Gastrocnemius medialis (tissue), 4 donors: ENCODE results near the gene CXCL14. TPM values are rescaled to one million over a fixed set of nuclear protein-coding genes. Genes with fewer than 3 reads are reported as not detected.

Experiments
- ATAC-seq, 2 donors: fragments of 150-250 bp; one replicate each; pipeline ENCODE4 v1.9.1; 2016
- DNase-seq, 2 donors: peaks; one replicate each; pipeline ENCODE4 v3.0.0-alpha.2; 2019
- H3K27ac ChIP-seq, 4 donors: fragments of 200-600 bp; sonication (generic); 1 replicate in 1 of 4; 2 replicates in 3 of 4; pipeline ENCODE4 v1.5.1; 2016 to 2018; ENCODE audit warnings: mild to moderate bottlenecking in 2 of 4, moderate library complexity in 1 of 4
- H3K27me3 ChIP-seq, 3 donors: fragments of 200-600 bp; sonication (generic) in 2 of 3; 1 replicate in 1 of 3; 2 replicates in 2 of 3; pipeline versions ENCODE4 v1.5.1 to v1.6.0; 2016 to 2019; ENCODE audit warnings: mild to moderate bottlenecking in 1 of 3, moderate library complexity in 1 of 3
- H3K36me3 ChIP-seq, 2 donors: fragments of 200-600 bp; sonication (generic) in 1 of 2; one replicate each; pipeline ENCODE4 v1.5.1; 2017 to 2018
- H3K4me1 ChIP-seq, 2 donors: fragments of 200-600 bp; sonication (generic) in 1 of 2; one replicate each; pipeline ENCODE4 v1.5.1; 2016 to 2017; ENCODE audit warnings: mild to moderate bottlenecking in 2 of 2
- H3K4me3 ChIP-seq, 4 donors: fragments of 200-600 bp; sonication (generic) in 3 of 4; 1 replicate in 1 of 4; 2 replicates in 3 of 4; pipeline ENCODE4 v1.5.1; 2016 to 2019; ENCODE audit warnings: mild to moderate bottlenecking in 2 of 4
- H3K9me3 ChIP-seq, 3 donors: fragments of 200-600 bp; sonication (generic) in 2 of 3; 1 replicate in 1 of 3; 2 replicates in 2 of 3; pipeline ENCODE4 v1.5.1; 2016 to 2019
- POLR2A ChIP-seq, 2 donors: fragments of 450-650 bp; IDR thresholded peaks; one replicate each; pipeline ENCODE4 v1.6.1; 2017; ENCODE audit warnings: antibody characterized with exemption in 2 of 2, mild to moderate bottlenecking in 2 of 2, moderate library complexity in 2 of 2
- in situ Hi-C, 4 donors: fragments of 200-750 bp; cut with MboI; loops; one replicate each; pipeline versions ENCODE4 v1.15.0 to v1.8.0; 2017; ENCODE audit warnings: low sequenced_read_pairs in 4 of 4
- intact Hi-C: fragments of 100-400 bp; cut with DNase I; formaldehyde crosslinking; loops from one replicate; pipeline ENCODE4 v1.15.1; 2023; ENCODE audit warnings: low total_unique reads
- total RNA-seq, 4 donors: library from RNA; depleted of rRNA; stranded (reverse); fragments of >200 nt; gene quantifications; one replicate each; pipeline versions ENCODE4 v1.1.0 to v1.2.3, GENCODE V29; 2016
- TF ChIP-seq, protein P1 (sequence below), 5 experiments: fragments of 450-650 bp in 3 of 5; fragments of 200-600 bp in 2 of 5; sonication (generic) in 2 of 5; IDR thresholded peaks in 4 of 5; conservative IDR thresholded peaks in 1 of 5; 1 replicate in 4 of 5; 2 replicates in 1 of 5; pipeline ENCODE4 v1.5.1; 2016 to 2019; ENCODE audit warnings: antibody characterized with exemption in 5 of 5, mild to moderate bottlenecking in 3 of 5, moderate library complexity in 3 of 5

Gene CXCL14
- total RNA-seq, 4 donors from 2014 or later, result 2.3 to 96.2 (median 17.8) TPM

DNA sequence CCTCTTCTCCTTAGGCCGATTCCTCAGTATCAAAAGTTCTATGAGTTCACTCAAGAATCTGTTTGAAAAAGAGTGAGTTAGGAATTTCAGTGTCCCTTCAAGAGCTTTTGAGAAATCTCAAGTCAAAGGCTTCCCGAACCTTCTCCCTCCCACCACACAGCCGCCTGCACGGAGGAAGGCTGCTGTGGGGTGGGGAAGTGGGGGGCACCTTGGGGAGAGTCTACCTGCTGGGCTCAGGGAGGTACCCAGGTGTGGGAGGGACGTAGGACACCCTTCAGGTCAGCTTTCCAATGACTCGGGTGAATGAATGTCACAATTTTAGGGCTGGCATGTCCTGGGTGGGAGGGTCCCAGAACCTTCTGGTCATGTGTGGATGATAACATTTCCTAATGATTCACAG, 17.5 kb downstream of the CXCL14 start:
- Histone ChIP-seq H3K27ac (no peak overlapping the region), H3K9me3 (no peaks in the 10 kb centered on the region), H3K4me1 (no peaks in the 10 kb centered on the region), H3K36me3 (no peaks in the 10 kb centered on the region), H3K27me3 (peaks cover 0 to 11% (median 0%) of the 10 kb centered on the region in 3 donors), H3K4me3 (no peak overlapping the region)
- in situ Hi-C loops, result loop anchor here in 2 of 4 donors (5.0 to 25.0 kb wide), 2 partner anchors 271 to 276 kb away; partner anchors contain the start of gene SLC25A48 (in 2 of the 2)
- ATAC-seq, result no peak
- no peak for DNase-seq
- intact Hi-C loops, result loop anchor here (1.0 to 2.0 kb wide), 2 partner anchors 168 to 269 kb away; no protein-coding TSS in a partner anchor
- TF ChIP-seq, protein P1, sequence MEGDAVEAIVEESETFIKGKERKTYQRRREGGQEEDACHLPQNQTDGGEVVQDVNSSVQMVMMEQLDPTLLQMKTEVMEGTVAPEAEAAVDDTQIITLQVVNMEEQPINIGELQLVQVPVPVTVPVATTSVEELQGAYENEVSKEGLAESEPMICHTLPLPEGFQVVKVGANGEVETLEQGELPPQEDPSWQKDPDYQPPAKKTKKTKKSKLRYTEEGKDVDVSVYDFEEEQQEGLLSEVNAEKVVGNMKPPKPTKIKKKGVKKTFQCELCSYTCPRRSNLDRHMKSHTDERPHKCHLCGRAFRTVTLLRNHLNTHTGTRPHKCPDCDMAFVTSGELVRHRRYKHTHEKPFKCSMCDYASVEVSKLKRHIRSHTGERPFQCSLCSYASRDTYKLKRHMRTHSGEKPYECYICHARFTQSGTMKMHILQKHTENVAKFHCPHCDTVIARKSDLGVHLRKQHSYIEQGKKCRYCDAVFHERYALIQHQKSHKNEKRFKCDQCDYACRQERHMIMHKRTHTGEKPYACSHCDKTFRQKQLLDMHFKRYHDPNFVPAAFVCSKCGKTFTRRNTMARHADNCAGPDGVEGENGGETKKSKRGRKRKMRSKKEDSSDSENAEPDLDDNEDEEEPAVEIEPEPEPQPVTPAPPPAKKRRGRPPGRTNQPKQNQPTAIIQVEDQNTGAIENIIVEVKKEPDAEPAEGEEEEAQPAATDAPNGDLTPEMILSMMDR (IDR thresholded peaks at IDR 0.05 in 4 of 5, conservative IDR thresholded peaks at IDR 0.05 in 1 of 5), result no peak
- no peak for TF ChIP-seq POLR2A (IDR thresholded peaks at IDR 0.05)

DNA sequence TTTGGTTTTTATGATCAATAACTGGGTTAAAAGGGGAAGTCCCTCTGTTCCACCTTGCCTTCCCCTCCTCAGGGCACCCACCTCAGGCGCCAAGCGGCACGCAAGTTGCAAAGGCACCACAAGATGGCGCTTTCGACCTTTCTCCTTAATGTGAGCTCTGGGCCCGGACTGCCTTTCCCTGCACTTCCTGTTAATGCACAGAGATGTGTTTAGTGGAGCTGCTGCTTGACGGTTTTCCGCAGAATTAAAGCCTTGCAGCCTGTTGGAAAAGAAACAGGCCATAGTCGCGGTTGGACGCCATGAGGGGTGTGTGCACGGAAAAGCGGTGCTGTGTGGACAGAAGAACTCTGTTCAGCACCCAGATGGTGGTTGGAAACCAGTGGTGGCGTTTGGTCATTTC, 17.9 kb downstream of the CXCL14 start:
- ATAC-seq (peak; percentile 66 to 80), DNase-seq (peak; percentile 38 to 46)
- TF ChIP-seq POLR2A (IDR thresholded peaks at IDR 0.05), result no peak
- TF ChIP-seq, protein P1 (IDR thresholded peaks at IDR 0.05 in 4 of 5, conservative IDR thresholded peaks at IDR 0.05 in 1 of 5), result peak; percentile 10 to 75 (median 60)
- Histone ChIP-seq H3K27me3 (peaks cover 0 to 15% (median 0%) of the 10 kb centered on the region in 3 donors), H3K4me1 (no peaks in the 10 kb centered on the region), H3K4me3 (no peak overlapping the region), H3K36me3 (no peaks in the 10 kb centered on the region), H3K27ac (no peak overlapping the region), H3K9me3 (no peaks in the 10 kb centered on the region)
- in situ Hi-C loops (loop anchor here in 2 of 4 donors (5.0 to 25.0 kb wide), 2 partner anchors 271 to 276 kb away; partner anchors contain the start of gene SLC25A48 (in 2 of the 2)), intact Hi-C loops (loop anchor here (1.0 to 2.0 kb wide), 2 partner anchors 168 to 269 kb away; no protein-coding TSS in a partner anchor)

DNA sequence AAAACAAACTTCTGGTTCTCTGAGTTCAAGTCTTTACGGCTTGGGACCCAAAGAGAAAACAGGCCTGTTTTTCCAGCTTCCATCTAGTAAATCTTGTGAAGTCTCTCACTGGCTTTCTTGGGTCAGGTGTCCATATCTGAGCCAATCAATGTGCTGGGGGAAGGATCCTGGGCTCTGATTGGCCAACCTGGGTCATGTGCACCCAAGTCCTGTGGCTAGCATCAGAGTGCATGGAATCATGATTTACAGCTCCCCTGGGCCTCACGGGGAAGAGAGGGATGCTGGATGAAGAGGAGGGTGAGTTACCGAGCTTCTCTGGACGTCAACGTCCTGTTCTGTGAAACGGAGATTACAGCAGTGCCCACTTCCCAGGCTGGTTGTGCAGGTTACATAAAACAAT, 19.4 kb downstream of the CXCL14 start:
- Histone ChIP-seq H3K27me3 (peaks cover 0 to 19% (median 0%) of the 10 kb centered on the region in 3 donors), H3K36me3 (no peaks in the 10 kb centered on the region), H3K4me3 (no peak overlapping the region), H3K27ac (no peak overlapping the region), H3K4me1 (no peaks in the 10 kb centered on the region), H3K9me3 (no peaks in the 10 kb centered on the region)
- TF ChIP-seq, protein P1 (IDR thresholded peaks at IDR 0.05 in 4 of 5, conservative IDR thresholded peaks at IDR 0.05 in 1 of 5), result no peak
- TF ChIP-seq POLR2A (IDR thresholded peaks at IDR 0.05), result no peak
- no peak for ATAC-seq
- no peak for DNase-seq
- in situ Hi-C loops, result loop anchor here in 3 of 4 donors (5.0 to 25.0 kb wide), 4 partner anchors 97 to 278 kb away; partner anchors contain the start of gene SLC25A48 (in 2 of the 3)
- intact Hi-C loops, result no loop called here

DNA sequence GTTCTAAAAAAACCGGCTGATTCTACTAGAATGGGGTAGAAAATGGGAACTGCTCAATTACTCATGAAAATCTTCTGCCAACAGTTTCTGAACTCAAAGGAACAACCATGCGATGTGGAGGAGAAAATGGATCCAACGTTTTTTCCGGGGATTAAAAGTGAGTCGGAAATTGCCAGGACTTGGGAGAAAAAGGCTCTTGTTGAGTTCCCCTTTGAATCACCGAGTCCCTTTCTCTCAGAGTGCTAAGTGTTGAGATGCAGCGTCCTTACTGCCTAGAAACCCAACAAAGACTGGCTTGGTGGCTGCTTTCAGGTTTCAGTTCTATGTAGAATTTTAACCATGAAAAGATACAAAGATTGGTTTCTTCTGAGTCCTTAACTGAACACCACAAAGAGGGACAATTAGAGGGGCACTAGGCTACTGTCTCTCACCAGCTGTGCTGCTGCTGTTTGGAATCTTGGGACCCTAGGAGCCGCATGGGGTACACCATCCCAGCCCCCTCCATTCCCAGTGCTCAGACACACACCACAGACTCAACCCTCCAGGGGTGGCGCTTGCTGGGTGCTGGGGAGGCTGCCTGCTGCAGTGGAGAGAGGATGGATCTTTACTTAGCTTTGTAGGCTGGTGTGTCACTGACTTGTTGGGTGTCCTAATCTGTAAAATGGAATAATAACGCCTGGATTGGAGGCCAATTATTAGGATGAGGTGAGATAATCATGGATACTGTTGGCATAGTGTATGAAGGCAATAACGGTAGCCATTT, 21.5 kb downstream of the CXCL14 start:
- no peak overlapping the region for H3K27ac ChIP-seq
- no peaks in the 10 kb centered on the region for H3K9me3 ChIP-seq
- H3K4me1 ChIP-seq, result no peaks in the 10 kb centered on the region
- TF ChIP-seq POLR2A (IDR thresholded peaks at IDR 0.05), result no peak
- TF ChIP-seq, protein P1 (IDR thresholded peaks at IDR 0.05 in 4 of 5, conservative IDR thresholded peaks at IDR 0.05 in 1 of 5), result no peak
- intact Hi-C loops (no loop called here), in situ Hi-C loops (loop anchor here in 3 of 4 donors (5.0 to 25.0 kb wide), 4 partner anchors 95 to 280 kb away; partner anchors contain the start of gene SLC25A48 (in 2 of the 3))
- ATAC-seq (no peak), DNase-seq (no peak)
- no peaks in the 10 kb centered on the region for H3K36me3 ChIP-seq
- no peak overlapping the region for H3K4me3 ChIP-seq
- H3K27me3 ChIP-seq, result peaks cover 0 to 22% (median 4%) of the 10 kb centered on the region in 3 donors
